Right hindlimb (tissue), 1 donor: ENCODE measurements around the gene PYM1.
"Not testable (repeated sequence)": the region's sequence is repeated elsewhere in the genome, so short reads cannot be mapped to it uniquely, and the experiment has no call there.

Experiments used
- DNase-seq: peaks from one replicate; pipeline ENCODE4 v3.0.0-alpha.2; 2018

Gene PYM1

GRCh38 chr12:55938826-55939501 lies 11.3 kb upstream of the PYM1 start:
- DNase-seq: no peak

- DNase-seq: no peak
Measured at GRCh38 chr12:55937981-55938380, 10.3 kb upstream of the PYM1 start.

- peak; percentile 51 for DNase-seq
Measured at GRCh38 chr12:55935738-55936151, 8.1 kb upstream of the PYM1 start.

- DNase-seq: no peak
Measured at GRCh38 chr12:55934773-55935172, 7.1 kb upstream of the PYM1 start.

GRCh38 chr12:55933799-55934742 lies 6.4 kb upstream of the PYM1 start:
- DNase-seq: no peak

- no peak for DNase-seq
Measured at GRCh38 chr12:55933169-55933798, 5.6 kb upstream of the PYM1 start.

- DNase-seq: no peak
Measured at GRCh38 chr12:55932551-55932910, 4.8 kb upstream of the PYM1 start.

- DNase-seq: peak; percentile 81
Measured at GRCh38 chr12:55931780-55932550, 4.3 kb upstream of the PYM1 start.

- DNase-seq: peak; percentile 44
Measured at GRCh38 chr12:55931317-55931779, 3.7 kb upstream of the PYM1 start.

GRCh38 chr12:55930771-55931316 lies 3.1 kb upstream of the PYM1 start, which contains the start of gene DGKA:
DGKA (plus strand) TSS chr12:55931162; CDS start chr12:55936504, 5,342 bp downstream.
- peak; percentile 53 for DNase-seq

GRCh38 chr12:55929306-55929791 lies 1.7 kb upstream of the PYM1 start:
- DNase-seq: peak; percentile 30

- DNase-seq: peak; percentile 96
Measured at GRCh38 chr12:55926738-55927587, 731 bp downstream of the PYM1 start.

- no peak for DNase-seq
Measured at GRCh38 chr12:55925870-55926737, 1.6 kb downstream of the PYM1 start.

GRCh38 chr12:55925371-55925770 lies 2.3 kb downstream of the PYM1 start:
- DNase-seq: no peak

GRCh38 chr12:55923648-55924047 lies 4.0 kb downstream of the PYM1 start:
- not testable (repeated sequence) for DNase-seq

- no peak for DNase-seq
Measured at GRCh38 chr12:55922126-55922525, 5.6 kb downstream of the PYM1 start.

GRCh38 chr12:55919032-55919431 lies 8.7 kb downstream of the PYM1 start:
- DNase-seq: not testable (repeated sequence)

GRCh38 chr12:55915482-55915859 lies 12.2 kb downstream of the PYM1 start:
- no peak for DNase-seq

- DNase-seq: no peak
Measured at GRCh38 chr12:55912908-55913307, 14.8 kb downstream of the PYM1 start.

- no peak for DNase-seq
Measured at GRCh38 chr12:55909513-55909884, 18.2 kb downstream of the PYM1 start.
